Keratinocyte (primary cell): Measurements from ENCODE around the gene AHNAK2.

Source experiments
- CTCF ChIP-seq, 3 experiments: IDR thresholded peaks in 1 of 3; conservative IDR thresholded peaks in 1 of 3; optimal IDR thresholded peaks in 1 of 3; 2 replicates in 2 of 3; 3 replicates in 1 of 3; pipeline versions ENCODE3 to v1.5.1; 2011; ENCODE audit warnings: low read length in 3 of 3, mild to moderate bottlenecking in 3 of 3, moderate library complexity in 2 of 3, control low read depth in 1 of 3, inconsistent platforms in 1 of 3; ENCODE audit not compliant: insufficient read depth in 2 of 3; ENCODE audit errors: extremely low read depth in 1 of 3
- EZH2 ChIP-seq: IDR thresholded peaks from one replicate; pipeline ENCODE4 v1.6.1; 2012; ENCODE audit warnings: inconsistent platforms, mild to moderate bottlenecking, low read length, moderate library complexity

GRCh38 chr14:105010106-105010505, 31.9 kb upstream of the AHNAK2 start:
- TF ChIP-seq CTCF (optimal IDR thresholded peaks at IDR 0.05 in 1 of 3, IDR thresholded peaks at IDR 0.05 in 1 of 3, conservative IDR thresholded peaks at IDR 0.05 in 1 of 3; ENCODE audit: extremely low read depth in 1 of 3, insufficient read depth in 2 of 3, low read length in 3 of 3) (no peak), EZH2 (no peak)
